ENCODE data around the gene RHEX.

DNA sequence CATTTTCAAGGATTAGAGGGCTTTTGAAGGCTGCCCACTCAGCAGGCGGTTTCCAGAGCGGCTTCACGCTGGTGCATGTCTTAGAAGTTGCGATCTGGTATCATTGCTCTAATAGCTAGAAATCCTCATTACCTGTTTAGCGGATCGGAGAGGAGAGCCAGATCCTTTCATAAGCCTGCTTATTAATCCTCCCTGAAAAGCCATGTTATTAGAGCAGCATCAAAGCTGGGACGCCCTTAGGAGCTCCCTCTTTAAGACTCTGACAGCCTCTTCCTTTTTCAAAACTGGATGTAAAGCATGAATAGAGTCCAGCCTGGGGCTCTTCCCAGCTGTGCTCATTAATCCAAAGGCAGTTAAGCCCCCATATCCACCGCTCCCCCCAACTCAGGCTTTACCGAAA, 15.4 kb upstream of the RHEX start:
- TF ChIP-seq, protein P1, sequence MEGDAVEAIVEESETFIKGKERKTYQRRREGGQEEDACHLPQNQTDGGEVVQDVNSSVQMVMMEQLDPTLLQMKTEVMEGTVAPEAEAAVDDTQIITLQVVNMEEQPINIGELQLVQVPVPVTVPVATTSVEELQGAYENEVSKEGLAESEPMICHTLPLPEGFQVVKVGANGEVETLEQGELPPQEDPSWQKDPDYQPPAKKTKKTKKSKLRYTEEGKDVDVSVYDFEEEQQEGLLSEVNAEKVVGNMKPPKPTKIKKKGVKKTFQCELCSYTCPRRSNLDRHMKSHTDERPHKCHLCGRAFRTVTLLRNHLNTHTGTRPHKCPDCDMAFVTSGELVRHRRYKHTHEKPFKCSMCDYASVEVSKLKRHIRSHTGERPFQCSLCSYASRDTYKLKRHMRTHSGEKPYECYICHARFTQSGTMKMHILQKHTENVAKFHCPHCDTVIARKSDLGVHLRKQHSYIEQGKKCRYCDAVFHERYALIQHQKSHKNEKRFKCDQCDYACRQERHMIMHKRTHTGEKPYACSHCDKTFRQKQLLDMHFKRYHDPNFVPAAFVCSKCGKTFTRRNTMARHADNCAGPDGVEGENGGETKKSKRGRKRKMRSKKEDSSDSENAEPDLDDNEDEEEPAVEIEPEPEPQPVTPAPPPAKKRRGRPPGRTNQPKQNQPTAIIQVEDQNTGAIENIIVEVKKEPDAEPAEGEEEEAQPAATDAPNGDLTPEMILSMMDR (IDR thresholded peaks at IDR 0.05): no peak
- no peak for TF ChIP-seq POLR2A (IDR thresholded peaks at IDR 0.05)
